Endothelial cell of umbilical vein (primary cell): ENCODE measurements around the gene KCNK13. TPM values are rescaled to one million over a fixed set of nuclear protein-coding genes. Genes with fewer than 3 reads are reported as not detected.
"Not testable (repeated sequence)": the region's sequence is repeated elsewhere in the genome, so short reads cannot be mapped to it uniquely, and the experiment has no call there.

Source experiments
- BruUV-seq: library from RNA; stranded (reverse); fragments of 400-500 nt; replicated peaks from 2 replicates; lab custom pipeline; 2021; lab: Mats Ljungman, UMichigan
- CTCF ChIA-PET: fragments of 300-600, 350-600 bp; sonication (Branson Sonifier 250); formaldehyde crosslinking; loops from one replicate; lab custom pipeline; 2021; ENCODE audit warnings: antibody characterized with exemption, inconsistent platforms; lab: Charles Lee
- POLR2A ChIA-PET: fragments of 300-600, 350-600 bp; sonication (Branson Sonifier 250); formaldehyde crosslinking; loops from one replicate; lab custom pipeline; 2021; ENCODE audit warnings: antibody characterized with exemption, inconsistent platforms; lab: Charles Lee
- DNase-seq: peaks from one replicate; pipeline ENCODE4 v3.0.0-alpha.2; 2011; ENCODE audit warnings: low read depth, low spot score
- FAIRE-seq: peaks from 2 replicates; lab custom pipeline; 2011; peaks lifted over from hg19 to GRCh38; lab: Jason Lieb, UNC
- H2AFZ ChIP-seq: 2 replicates; pipeline ENCODE4 v1.6.0; 2012; ENCODE audit warnings: low read depth, low read length, control low read depth, inconsistent platforms
- H3K27ac ChIP-seq: 2 replicates; pipeline ENCODE4 v1.5.1; 2011; ENCODE audit warnings: low read depth, mild to moderate bottlenecking, control low read depth, low read length, moderate library complexity; ENCODE audit not compliant: insufficient read depth
- H3K27me3 ChIP-seq, 2 experiments: 2 replicates each; pipeline versions ENCODE4 v1.6.0 to v1.6.1; 2011; ENCODE audit warnings: low read length in 2 of 2, mixed read lengths in 1 of 2; ENCODE audit not compliant: control insufficient read depth in 2 of 2, insufficient read depth in 2 of 2
- H3K36me3 ChIP-seq, 2 experiments: 2 replicates in 1 of 2; 3 replicates in 1 of 2; pipeline ENCODE4 v1.5.1; 2011; ENCODE audit warnings: low read length in 2 of 2, mild to moderate bottlenecking in 1 of 2, moderate library complexity in 1 of 2; ENCODE audit not compliant: control insufficient read depth in 2 of 2, insufficient read depth in 2 of 2; ENCODE audit errors: extremely low read depth in 1 of 2
- H3K4me1 ChIP-seq: 3 replicates; pipeline ENCODE4 v1.5.1; 2011; ENCODE audit warnings: mild to moderate bottlenecking, low read length; ENCODE audit not compliant: control insufficient read depth, insufficient read depth; ENCODE audit errors: extremely low read depth
- H3K4me2 ChIP-seq: 2 replicates; pipeline ENCODE4 v1.6.1; 2011; ENCODE audit warnings: low read length, control low read depth, mixed read lengths; ENCODE audit not compliant: insufficient read depth
- H3K4me3 ChIP-seq, 3 experiments: fragments of 200-600 bp in 1 of 3; sonication (generic), shearing (Covaris generic) in 1 of 3; replicated peaks in 1 of 3; 2 replicates each; pipeline ENCODE4 v1.5.1; 2011 to 2016; ENCODE audit warnings: control low read depth in 3 of 3, low read length in 3 of 3, mild to moderate bottlenecking in 2 of 3, inconsistent platforms in 1 of 3, low read depth in 1 of 3, moderate library complexity in 1 of 3; ENCODE audit not compliant: insufficient read depth in 1 of 3
- H3K79me2 ChIP-seq: 2 replicates; pipeline ENCODE4 v1.6.0; 2012; ENCODE audit warnings: low read length, inconsistent platforms; ENCODE audit not compliant: control insufficient read depth, insufficient read depth
- H3K9ac ChIP-seq: replicated peaks from 2 replicates; pipeline ENCODE3; 2011; ENCODE audit warnings: low read length, control low read depth; ENCODE audit not compliant: insufficient read depth; ENCODE audit errors: extremely low read depth
- H3K9me1 ChIP-seq: replicated peaks from 3 replicates; pipeline ENCODE4 v1.6.0; 2011; ENCODE audit warnings: mild to moderate bottlenecking, low read length; ENCODE audit not compliant: control insufficient read depth, insufficient read depth; ENCODE audit errors: extremely low read depth
- H3K9me3 ChIP-seq: replicated peaks from 2 replicates; pipeline ENCODE4 v1.5.1; 2012; ENCODE audit warnings: low read length, inconsistent platforms; ENCODE audit not compliant: control insufficient read depth, insufficient read depth
- H4K20me1 ChIP-seq: replicated peaks from 2 replicates; pipeline ENCODE3; 2011; ENCODE audit warnings: mild to moderate bottlenecking, low read length; ENCODE audit not compliant: control insufficient read depth, insufficient read depth; ENCODE audit errors: extremely low read depth
- EZH2 ChIP-seq: IDR thresholded peaks from 2 replicates; pipeline ENCODE4 v1.6.1; 2012; ENCODE audit warnings: borderline replicate concordance, low read depth, mild to moderate bottlenecking, moderate library complexity, low read length, inconsistent platforms; ENCODE audit not compliant: severe bottlenecking
- POLR2AphosphoS5 ChIP-seq: IDR thresholded peaks from 2 replicates; pipeline ENCODE4 v1.6.1; 2012; ENCODE audit warnings: low read depth, mild to moderate bottlenecking, control low read depth, low read length, moderate library complexity; ENCODE audit not compliant: insufficient read depth
- dilution Hi-C: fragments of 300-500 bp; cut with MboI; formaldehyde crosslinking; loops from one replicate; pipeline ENCODE4 v1.15.0; 2019; ENCODE audit warnings: low sequenced_read_pairs; ENCODE audit not compliant: extremely low pct_ligation_motif_present
- intact Hi-C: fragments of 100-400 bp; cut with micrococcal nuclease; formaldehyde crosslinking; loops from one replicate; pipeline ENCODE4 v1.10.0; 2022
- polyA plus RNA-seq, 4 experiments: library from polyadenylated mRNA; depleted of rRNA in 3 of 4; stranded (reverse) in 3 of 4; unstranded in 1 of 4; fragments of >200 nt; gene quantifications; 2 replicates each; pipeline versions ENCODE4 v1.2.1 to v1.2.3, GENCODE V29; 2011 to 2012; ENCODE audit warnings: missing spikeins in 1 of 4
- small RNA-seq: library from RNA; depleted of rRNA; stranded (forward); fragments of <200 nt; gene quantifications from one replicate; pipeline ENCODE3, GENCODE V24; 2012; ENCODE audit warnings: low replicate concordance, low read depth; ENCODE audit not compliant: insufficient read depth, insufficient read length
- total RNA-seq: library from RNA; stranded (reverse); gene quantifications from 2 replicates; pipeline ENCODE4 v1.2.3, GENCODE V29; 2021

The KCNK13 gene
- total and polyA plus RNA-seq, 2 donors (not counting 3 experiments of a cell fraction or from before 2014, with no cell fraction given), result not detected

GRCh38 chr14:90228478-90228877 lies 166.7 kb downstream of the KCNK13 start:
- TF ChIP-seq POLR2AphosphoS5 (no peak), EZH2 (no peak)
- Histone ChIP-seq H3K9ac (no peak overlapping the region), H3K9me3 (no peaks in the 10 kb centered on the region), H3K36me3 (no peaks in the 10 kb centered on the region), H3K4me1 (no peaks in the 10 kb centered on the region), H3K27me3 (peaks cover 2 to 4% of the 10 kb centered on the region in 2 experiments), H3K9me1 (no peaks in the 10 kb centered on the region), H3K4me2 (no peak overlapping the region), H3K79me2 (no peaks in the 10 kb centered on the region), H3K4me3 (no peak overlapping the region), H3K27ac (no peak overlapping the region), H2AFZ (no peak overlapping the region), H4K20me1 (no peaks in the 10 kb centered on the region)
- DNase-seq (no peak), FAIRE-seq (no peak)
- dilution Hi-C loops (no loop called here), intact Hi-C loops (no loop called here)
- ChIA-PET CTCF (no interaction called here), POLR2A (no interaction called here)
- no TSS peak for BruUV-seq

GRCh38 chr14:90229942-90230341 lies 168.1 kb downstream of the KCNK13 start:
- H3K4me2 ChIP-seq, H3K4me3 ChIP-seq, H3K36me3 ChIP-seq, H3K27ac ChIP-seq, BruUV-seq, POLR2A ChIA-PET, FAIRE-seq, DNase-seq, H3K9ac ChIP-seq, H3K9me1 ChIP-seq, intact Hi-C loops, H2AFZ ChIP-seq, H3K9me3 ChIP-seq, H3K27me3 ChIP-seq, CTCF ChIA-PET, H4K20me1 ChIP-seq, H3K79me2 ChIP-seq, H3K4me1 ChIP-seq, dilution Hi-C loops: not testable (repeated sequence)

Small RNA genes within 50 kb of the gene (small RNA-seq; reads per million reads assigned to genes)
- not detected for gene RF00019

Other genes starting within 250 kb of the KCNK13 start
- gene EFCAB11, start 107.3 kb upstream of the KCNK13 start, total RNA-seq, result 6.3 and 11.2 TPM in 2 replicates
- 2.1 and 2.8 TPM in 2 replicates for gene EFCAB11, start 107.3 kb upstream of the KCNK13 start, polyA plus RNA-seq
- 30.5 and 33.9 TPM in 2 replicates for gene TDP1, start 106.1 kb upstream of the KCNK13 start, total RNA-seq
- 14.1 and 14.2 TPM in 2 replicates for gene TDP1, start 106.1 kb upstream of the KCNK13 start, polyA plus RNA-seq
- gene PSMC1, start 194.6 kb downstream of the KCNK13 start, total RNA-seq, result 129 and 132 TPM in 2 replicates
- gene PSMC1, start 194.6 kb downstream of the KCNK13 start, polyA plus RNA-seq, result 51.0 and 77.4 TPM in 2 replicates